Effector memory CD4-positive, alpha-beta T cell (primary cell): ENCODE measurements around the gene EID1.

ENCODE experiments used
- DNase-seq, 3 donors: peaks; one replicate each; pipeline ENCODE4 v3.0.0-alpha.2; 2020
- H3K27ac ChIP-seq: 2 replicates; pipeline ENCODE4 v1.7.0; 2013; ENCODE audit warnings: mild to moderate bottlenecking, low read length, moderate library complexity; ENCODE audit not compliant: insufficient read depth, poor library complexity, severe bottlenecking
- H3K27me3 ChIP-seq: replicated peaks from 2 replicates; pipeline ENCODE4 v1.7.0; 2013; ENCODE audit warnings: mild to moderate bottlenecking, low read length; ENCODE audit not compliant: insufficient read depth, control insufficient read depth, poor library complexity, severe bottlenecking
- H3K36me3 ChIP-seq: 2 replicates; pipeline ENCODE4 v1.7.0; 2013; ENCODE audit warnings: mild to moderate bottlenecking, low read length, moderate library complexity; ENCODE audit not compliant: control insufficient read depth, insufficient read depth
- H3K4me1 ChIP-seq: 2 replicates; pipeline ENCODE4 v1.7.0; 2013; ENCODE audit warnings: low read length, mild to moderate bottlenecking; ENCODE audit not compliant: control insufficient read depth, insufficient read depth, poor library complexity, severe bottlenecking
- H3K4me3 ChIP-seq: 2 replicates; pipeline ENCODE4 v1.7.0; 2013; ENCODE audit warnings: low read length, low read depth, mild to moderate bottlenecking; ENCODE audit not compliant: insufficient read depth, poor library complexity, severe bottlenecking
- H3K9me3 ChIP-seq: 2 replicates; pipeline ENCODE4 v1.7.0; 2013; ENCODE audit warnings: mild to moderate bottlenecking, low read length, moderate library complexity; ENCODE audit not compliant: control insufficient read depth

EID1 gene

DNA sequence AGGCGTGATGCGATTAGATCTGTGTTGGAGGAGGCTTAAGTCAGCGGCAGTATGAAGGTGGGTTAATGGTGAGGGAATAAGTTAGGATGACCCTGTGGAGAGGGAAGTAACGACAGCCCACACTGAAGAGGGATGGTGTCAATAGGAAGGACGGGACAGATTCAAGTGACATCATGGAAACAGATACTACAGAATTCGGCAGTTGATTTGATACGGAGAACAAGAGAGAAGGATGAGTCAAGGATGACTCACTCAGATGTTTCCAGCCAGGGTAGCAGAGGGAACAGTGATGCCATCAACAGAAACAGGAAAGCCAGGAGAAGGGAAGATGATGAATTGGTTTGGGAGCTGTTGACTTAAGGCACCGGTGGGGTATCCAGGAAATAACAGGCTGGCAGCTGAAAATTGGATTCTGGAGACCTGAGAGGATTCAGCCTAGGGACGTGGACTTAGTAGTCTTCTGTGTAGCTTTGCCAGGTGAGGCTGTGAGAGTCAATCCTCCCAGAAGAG, 47.8 kb downstream of the EID1 start:
- DNase-seq = no peak

DNA sequence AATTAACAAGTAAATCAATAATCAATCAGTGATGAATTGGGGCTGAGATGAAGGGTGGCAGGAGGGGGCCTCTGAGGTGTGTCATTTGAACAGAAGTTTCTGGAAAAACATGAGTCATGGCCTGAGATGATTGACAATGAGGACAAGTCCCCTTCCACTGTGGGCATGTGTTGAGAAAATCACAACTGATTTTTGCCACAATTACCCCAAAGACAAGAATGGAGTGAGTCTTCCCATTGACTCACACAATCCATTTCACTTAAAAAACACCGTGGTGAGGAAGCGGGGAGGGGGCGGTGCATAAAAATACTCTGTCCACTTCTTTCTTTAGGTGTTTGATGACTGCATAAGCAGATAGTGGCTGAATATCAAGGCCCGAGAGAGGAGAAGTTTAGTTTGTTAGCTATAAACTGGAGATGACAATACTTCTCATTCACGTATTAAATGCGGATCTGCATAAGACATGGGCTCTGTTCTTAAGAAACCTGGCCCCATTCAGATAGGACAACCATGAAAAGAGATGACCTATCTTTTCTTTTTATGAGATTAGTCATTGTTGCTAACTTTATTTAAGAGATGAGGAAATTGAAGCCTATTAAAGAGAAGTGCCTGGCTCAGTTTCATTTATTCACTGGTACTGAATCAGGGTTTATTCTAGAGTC, 51.1 kb downstream of the EID1 start:
- Histone ChIP-seq H3K36me3 (no peaks in the 10 kb centered on the region), H3K27ac (no peak overlapping the region), H3K27me3 (no peaks in the 10 kb centered on the region), H3K4me3 (no peak overlapping the region), H3K4me1 (no peaks in the 10 kb centered on the region), H3K9me3 (no peaks in the 10 kb centered on the region)
- no peak for DNase-seq

More for the DNA sequence above, 47.8 kb downstream of the EID1 start:
- no peaks in the 10 kb centered on the region for H3K27me3 ChIP-seq
- H3K4me1 ChIP-seq = no peaks in the 10 kb centered on the region
- no peak overlapping the region for H3K27ac ChIP-seq
- no peak overlapping the region for H3K4me3 ChIP-seq
- H3K9me3 ChIP-seq = no peaks in the 10 kb centered on the region
- no peaks in the 10 kb centered on the region for H3K36me3 ChIP-seq

DNA sequence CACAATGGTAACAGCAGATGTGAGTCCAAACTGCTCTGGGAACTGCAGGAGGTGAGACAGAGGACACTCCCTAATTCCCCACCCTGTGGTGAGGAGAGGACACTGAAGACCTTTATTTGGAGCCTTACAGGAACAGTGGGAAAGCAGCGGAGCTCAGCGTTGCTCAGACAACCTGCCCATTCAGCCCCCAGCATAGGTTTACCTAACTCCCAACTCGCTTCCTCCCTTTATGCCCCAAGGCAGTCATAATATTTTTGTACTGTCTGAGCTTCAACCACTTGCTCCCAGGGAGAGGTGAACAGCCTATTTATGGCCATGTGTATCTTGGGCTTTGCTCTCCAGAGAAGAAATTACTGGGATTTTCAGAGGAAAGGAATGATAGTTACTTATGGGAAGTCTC, 51.7 kb downstream of the EID1 start:
- Histone ChIP-seq H3K4me1 (no peaks in the 10 kb centered on the region), H3K27ac (no peak overlapping the region), H3K9me3 (no peaks in the 10 kb centered on the region), H3K4me3 (no peak overlapping the region), H3K27me3 (no peaks in the 10 kb centered on the region), H3K36me3 (no peaks in the 10 kb centered on the region)
- DNase-seq = no peak
